ENCODE results near the gene TRIM41.

TRIM41 gene

GRCh38 chr5:181233801-181234454, 10.8 kb downstream of the TRIM41 start:
- no peak for DNase-seq

DNA sequence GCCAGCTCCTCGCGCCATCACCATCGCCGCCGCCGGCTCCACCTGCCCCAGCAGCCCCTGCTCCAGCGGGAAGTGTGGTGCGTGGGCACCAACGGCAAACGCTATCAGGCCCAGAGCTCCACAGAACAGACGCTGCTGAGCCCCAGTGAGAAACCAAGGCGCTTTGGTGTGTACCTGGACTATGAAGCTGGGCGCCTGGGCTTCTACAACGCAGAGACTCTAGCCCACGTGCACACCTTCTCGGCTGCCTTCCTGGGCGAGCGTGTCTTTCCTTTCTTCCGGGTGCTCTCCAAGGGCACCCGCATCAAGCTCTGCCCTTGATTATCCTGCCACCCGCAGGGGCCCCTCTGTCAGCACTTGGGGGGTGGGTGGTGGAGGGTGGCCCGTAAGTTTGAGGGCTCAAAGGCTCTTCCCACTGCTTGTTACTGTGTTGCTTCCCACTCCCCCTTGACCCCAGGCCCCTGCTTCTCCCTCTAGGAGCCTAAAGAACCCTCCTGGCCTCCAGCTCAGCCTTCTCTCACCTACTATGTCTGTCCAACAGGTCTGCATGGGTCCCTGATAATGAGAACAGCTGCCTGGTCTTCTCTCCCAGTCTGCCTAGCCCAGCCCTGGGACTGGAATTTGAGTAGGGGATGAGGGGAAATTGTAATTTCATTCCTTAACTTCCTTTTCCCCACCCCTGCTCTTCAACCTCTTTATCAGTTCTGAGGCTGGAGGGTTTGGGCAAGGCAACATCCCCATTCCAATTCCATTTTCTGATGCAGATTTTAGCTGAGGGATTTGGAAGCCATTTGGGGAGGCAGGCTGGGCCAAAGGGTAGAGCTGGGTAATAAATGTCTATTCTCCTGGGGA, 11.6 kb downstream of the TRIM41 start:
- DNase-seq, result no peak

DNA sequence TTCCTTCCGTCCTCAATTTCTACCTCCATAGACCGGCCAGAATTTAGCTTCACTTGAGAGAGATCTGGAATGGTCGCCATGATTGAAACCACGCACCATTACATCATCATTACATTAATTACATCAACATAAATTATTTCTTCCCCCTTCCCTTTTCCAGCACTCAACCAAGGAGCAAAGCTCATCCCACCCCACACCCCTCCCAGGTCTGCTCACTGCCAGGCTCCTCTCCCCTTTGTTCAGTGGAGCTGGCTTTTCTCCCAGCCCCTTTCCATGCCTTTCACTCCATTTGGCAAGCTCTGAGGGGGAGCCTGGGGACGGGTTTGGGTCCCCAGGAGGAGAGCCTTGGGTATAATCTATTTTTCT, 12.2 kb downstream of the TRIM41 start:
- no peak for DNase-seq

GRCh38 chr5:181235689-181236366, 12.7 kb downstream of the TRIM41 start:
- no peak for DNase-seq

DNA sequence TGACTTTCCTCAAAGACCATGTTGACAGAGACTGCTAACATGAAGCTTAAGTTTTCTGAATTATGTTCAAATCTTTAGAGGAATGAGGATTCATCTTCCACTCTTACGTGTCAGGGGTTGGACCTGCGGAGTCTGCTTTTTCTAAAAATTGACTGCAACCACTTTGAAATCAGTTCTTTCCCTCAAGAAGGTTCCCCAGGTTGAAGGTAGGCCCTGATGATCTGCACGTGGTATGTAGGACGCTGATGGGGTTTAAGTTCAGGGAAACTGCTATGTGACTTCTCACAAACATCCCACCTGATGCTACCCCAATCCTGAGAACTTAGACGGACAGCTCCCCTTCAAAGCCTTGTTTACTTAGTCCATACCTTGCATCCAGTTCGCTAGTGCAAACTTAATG, 13.4 kb downstream of the TRIM41 start:
- DNase-seq, result no peak

DNA sequence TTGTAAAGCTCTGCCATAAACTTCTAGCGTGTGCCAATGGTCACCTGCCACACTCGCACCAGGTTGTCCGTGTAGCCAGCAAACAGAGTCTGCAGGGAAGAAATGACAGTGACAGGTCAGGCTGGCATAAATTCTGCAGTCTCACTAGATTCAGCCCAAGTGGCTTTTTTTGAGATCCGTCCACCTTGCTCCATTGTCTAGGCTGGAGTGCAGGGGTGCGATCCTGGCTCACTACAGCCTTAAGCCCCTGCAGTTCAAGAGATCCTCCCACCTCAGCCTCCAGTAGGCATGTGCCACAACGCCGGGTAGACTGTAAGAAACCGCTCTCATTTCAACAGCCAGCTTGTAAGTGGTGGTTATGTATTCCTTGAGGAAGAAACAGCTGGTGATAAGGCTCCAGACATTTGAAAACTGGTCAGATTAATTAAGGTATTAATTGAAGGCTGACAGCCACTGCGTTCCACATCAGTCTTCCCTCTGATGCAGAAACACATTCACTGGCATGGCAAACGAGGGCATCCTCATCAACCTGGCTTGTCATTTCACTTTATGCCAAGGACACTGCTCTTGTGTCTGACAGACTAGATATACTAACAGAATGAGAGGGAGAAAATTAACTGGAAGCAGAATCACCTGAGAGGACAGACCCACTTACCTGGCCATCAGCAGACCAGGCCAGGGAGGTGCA, 14.0 kb downstream of the TRIM41 start:
- DNase-seq, result no peak

DNA sequence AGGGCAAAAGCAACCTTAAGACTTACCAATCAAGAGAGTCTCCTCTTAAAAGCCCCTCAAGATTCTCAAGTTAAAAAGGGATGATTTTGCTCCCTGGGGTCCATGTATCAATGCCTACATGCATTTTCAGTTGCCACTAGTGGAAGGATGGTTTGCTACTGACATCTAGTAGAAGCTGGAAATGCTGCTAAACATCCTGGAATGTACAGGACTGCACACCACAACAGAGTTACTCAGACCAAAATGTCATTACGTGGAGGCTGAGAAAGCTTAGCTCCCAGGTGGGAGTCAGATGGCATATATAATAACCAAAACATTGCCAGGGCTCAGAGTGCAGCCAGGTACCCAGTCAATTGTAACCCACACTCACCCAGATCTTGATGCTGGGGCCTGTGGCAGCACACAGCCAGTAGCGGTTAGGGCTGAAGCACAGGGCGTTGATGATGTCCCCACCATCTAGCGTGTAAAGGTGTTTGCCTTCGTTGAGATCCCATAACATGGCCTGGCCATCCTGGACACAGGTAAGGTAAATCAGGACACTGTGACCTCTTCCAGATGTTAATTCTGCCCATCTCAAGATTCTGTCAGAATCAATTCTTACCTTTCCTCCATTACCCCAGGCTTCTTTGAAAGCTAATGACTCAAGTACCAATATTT, 14.8 kb downstream of the TRIM41 start:
- DNase-seq, result no peak

GRCh38 chr5:181239062-181239663, 16.1 kb downstream of the TRIM41 start:
- no peak for DNase-seq

- DNase-seq, result no peak
Observed at GRCh38 chr5:181241393-181241975, 18.4 kb downstream of the TRIM41 start.

DNA sequence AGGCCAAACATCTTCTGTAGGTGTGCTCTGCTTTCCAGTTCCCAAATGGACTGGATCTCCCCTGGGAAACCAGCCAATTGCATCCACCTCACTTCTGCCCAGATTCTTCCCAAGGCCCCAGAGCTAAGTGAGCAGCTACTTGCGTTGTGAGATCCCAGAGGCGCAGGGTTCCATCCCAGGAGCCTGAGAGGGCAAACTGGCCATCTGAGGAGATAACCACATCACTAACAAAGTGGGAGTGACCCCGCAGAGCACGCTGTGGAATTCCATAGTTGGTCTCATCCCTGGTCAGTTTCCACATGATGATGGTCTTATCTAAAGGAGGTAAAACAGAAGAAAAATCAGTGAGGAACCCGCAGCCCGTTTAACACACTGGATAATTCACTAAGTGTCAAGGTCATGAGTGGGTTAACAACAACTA, 19.0 kb downstream of the TRIM41 start:
- DNase-seq, result no peak

- DNase-seq, result no peak
Observed at GRCh38 chr5:181243018-181243563, 20.0 kb downstream of the TRIM41 start.

- DNase-seq, result peak; percentile 86
Observed at GRCh38 chr5:181243564-181244343, 20.7 kb downstream of the TRIM41 start, which contains the start of gene RACK1. Gene RACK1, minus strand, starts transcription at chr5:181243906. Its CDS starts 106 bp downstream, at chr5:181243800.

DNA sequence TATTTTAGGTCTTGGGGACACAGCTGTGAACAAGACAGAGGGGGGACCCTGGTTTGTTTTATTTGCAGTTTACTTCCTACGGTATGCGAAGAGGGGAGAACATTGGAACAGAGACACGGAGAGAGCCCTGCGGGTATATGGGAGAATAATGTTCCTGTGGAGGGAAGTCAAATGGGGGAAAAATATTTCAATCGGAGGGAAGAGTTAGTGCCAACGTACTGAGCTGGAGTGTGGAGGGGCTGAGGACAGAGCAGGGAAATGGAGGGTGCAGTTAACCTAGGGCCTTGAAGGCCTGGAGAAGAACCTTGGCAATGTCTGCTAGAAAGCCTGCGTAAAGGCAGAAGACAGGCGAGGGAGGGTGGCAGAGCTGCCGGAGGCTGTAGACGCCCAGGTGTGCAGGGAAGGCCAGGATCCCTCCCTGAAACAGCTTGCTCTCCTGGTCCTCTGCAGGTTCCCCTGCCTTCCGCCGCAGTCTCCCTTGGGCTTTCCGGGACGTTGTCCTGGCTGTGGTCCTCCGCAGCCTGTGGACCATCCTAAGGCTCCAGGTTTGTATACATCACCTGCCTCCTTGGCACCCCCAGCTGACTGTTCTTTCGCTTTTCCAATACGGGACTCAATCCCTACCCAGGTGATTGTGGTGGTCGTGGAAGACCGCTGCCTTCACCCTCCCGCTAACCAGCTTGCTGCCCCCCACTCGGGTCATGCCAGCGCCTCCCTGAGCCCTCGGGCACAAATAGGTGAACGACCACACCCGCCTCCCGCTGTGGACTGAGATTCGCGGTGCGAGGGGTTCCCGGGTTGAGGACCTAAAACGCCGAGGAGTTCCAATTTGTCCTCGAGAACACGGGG, 22.6 kb downstream of the TRIM41 start:
- DNase-seq, result no peak

DNA sequence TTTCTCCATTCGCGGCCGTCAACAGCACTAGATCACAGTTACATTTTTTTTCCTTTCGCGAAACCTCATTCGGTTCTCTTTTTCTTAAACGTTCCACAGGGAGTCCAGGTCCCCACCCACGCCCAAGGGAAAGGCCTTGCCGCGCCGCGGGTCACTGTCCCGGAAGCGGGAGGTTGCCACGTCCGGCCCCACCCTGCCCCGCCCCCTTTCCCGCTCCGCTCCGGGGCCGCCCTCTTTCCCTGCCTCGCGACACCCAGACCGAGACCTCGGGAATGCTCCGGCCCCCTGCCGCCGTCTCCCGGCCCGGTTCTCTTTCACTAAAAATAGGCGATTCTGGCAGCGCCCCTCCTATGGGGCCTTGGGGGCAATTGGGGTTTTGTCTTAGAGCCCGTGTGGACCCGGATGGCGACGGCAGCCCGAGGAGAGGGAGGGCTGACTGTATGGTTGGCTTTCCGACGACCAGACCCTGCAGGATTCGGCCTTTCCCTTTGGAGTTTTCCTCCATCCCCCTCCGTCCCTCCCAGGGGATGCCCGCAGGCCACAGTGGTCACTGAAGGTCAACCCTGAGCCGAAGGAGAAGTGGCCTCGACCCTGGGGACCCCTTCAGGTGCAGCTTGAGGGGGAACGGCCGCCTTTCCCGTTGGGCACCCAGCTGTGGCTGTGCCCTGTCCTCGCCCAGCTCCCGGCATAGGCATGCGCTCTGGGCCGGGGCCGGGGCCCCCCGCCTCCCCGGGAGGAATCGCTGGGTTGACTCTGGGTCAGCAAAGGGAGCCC, 23.4 kb downstream of the TRIM41 start:
- peak; percentile 81 for DNase-seq

- no peak for DNase-seq
Observed at GRCh38 chr5:181248277-181248676, 25.2 kb downstream of the TRIM41 start.

- DNase-seq, result no peak
Observed at GRCh38 chr5:181255276-181255675, 32.2 kb downstream of the TRIM41 start.

DNA sequence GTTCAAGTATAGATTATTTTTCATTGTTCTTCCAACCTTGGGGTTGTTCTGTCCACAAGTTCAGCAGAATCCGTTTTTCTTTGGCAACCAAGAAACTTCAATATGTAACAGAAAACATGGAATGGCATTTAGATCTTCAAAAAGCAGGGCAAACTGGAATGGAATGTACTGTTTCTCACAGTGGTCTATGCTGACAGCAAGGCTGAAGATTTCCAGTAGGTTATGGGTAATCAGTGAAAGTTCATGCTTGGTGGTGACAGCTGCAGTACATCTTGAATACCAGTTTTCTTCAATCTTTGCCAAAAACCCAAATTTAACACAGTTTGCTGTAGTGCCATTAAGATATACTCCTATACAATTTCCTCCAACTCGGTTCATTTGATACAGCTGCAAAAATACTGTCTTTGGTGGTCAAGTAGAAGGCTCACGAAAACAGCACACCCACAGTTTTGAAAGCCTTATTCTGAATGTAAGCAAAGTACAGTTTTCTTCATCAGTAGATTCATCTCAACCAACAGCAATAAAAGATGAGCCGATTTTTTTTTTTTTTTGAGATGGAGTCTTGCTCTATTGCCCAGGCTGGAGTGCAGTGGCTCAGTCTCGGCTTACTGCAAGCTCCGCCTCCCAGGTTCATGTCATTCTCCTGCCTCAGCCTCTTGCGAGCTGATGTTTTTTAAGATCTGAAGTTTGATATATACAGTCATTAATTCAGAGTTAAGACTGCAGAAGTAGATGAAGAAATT, 32.9 kb downstream of the TRIM41 start:
- no peak for DNase-seq

GRCh38 chr5:181258576-181258975, 35.5 kb downstream of the TRIM41 start:
- DNase-seq, result no peak

Data from activated CD4-positive, CD25-positive, alpha-beta regulatory T cell treated with anti-CD3 and anti-CD28 coated beads, Interleukin-2, amount 50 U/mL, for 72 hours (primary cell).